ENCODE measurements around the gene PLCB1. TPM values are rescaled to one million over a fixed set of nuclear protein-coding genes. Genes with fewer than 3 reads are reported as not detected.

PLCB1 gene
- polyA plus RNA-seq, 4 donors: 39.1 to 53.5 (median 46.3) TPM

GRCh38 chr20:8726460-8726859 is 594.4 kb downstream of the PLCB1 start:
- DNase-seq (ENCODE audit: low read depth in 4 of 4, low spot score in 3 of 4): no peak

GRCh38 chr20:8735014-8735413 is 602.9 kb downstream of the PLCB1 start:
- DNase-seq (ENCODE audit: low read depth in 4 of 4, low spot score in 3 of 4): no peak

- DNase-seq (ENCODE audit: low read depth in 4 of 4, low spot score in 3 of 4): no peak
These were observed 603.6 kb downstream of the PLCB1 start for GRCh38 chr20:8735674-8736073.

GRCh38 chr20:8740265-8740664 is 608.2 kb downstream of the PLCB1 start:
- DNase-seq (ENCODE audit: low read depth in 4 of 4, low spot score in 3 of 4): no peak

GRCh38 chr20:8744228-8744844 is 612.3 kb downstream of the PLCB1 start:
- no peak for DNase-seq (ENCODE audit: low read depth in 4 of 4, low spot score in 3 of 4)

- DNase-seq (ENCODE audit: low read depth in 4 of 4, low spot score in 3 of 4): no peak
These were observed 617.0 kb downstream of the PLCB1 start for GRCh38 chr20:8749101-8749500.

GRCh38 chr20:8749986-8750385 is 617.9 kb downstream of the PLCB1 start:
- no peak for DNase-seq (ENCODE audit: low read depth in 4 of 4, low spot score in 3 of 4)

- DNase-seq (ENCODE audit: low read depth in 4 of 4, low spot score in 3 of 4): no peak
These were observed 623.5 kb downstream of the PLCB1 start for GRCh38 chr20:8755340-8756118.

GRCh38 chr20:8756410-8756809 is 624.3 kb downstream of the PLCB1 start:
- DNase-seq (ENCODE audit: low read depth in 4 of 4, low spot score in 3 of 4): no peak

GRCh38 chr20:8757146-8757545 is 625.1 kb downstream of the PLCB1 start:
- DNase-seq (ENCODE audit: low read depth in 4 of 4, low spot score in 3 of 4): no peak

GRCh38 chr20:8764344-8764962 is 632.4 kb downstream of the PLCB1 start:
- DNase-seq (ENCODE audit: low read depth in 4 of 4, low spot score in 3 of 4): no peak

- DNase-seq (ENCODE audit: low read depth in 4 of 4, low spot score in 3 of 4): no peak
These were observed 634.9 kb downstream of the PLCB1 start for GRCh38 chr20:8766868-8767390.

GRCh38 chr20:8774412-8774811 is 642.3 kb downstream of the PLCB1 start:
- no peak for DNase-seq (ENCODE audit: low read depth in 4 of 4, low spot score in 3 of 4)

GRCh38 chr20:8777911-8778310 is 645.8 kb downstream of the PLCB1 start:
- DNase-seq (ENCODE audit: low read depth in 4 of 4, low spot score in 3 of 4): no peak

- DNase-seq (ENCODE audit: low read depth in 4 of 4, low spot score in 3 of 4): no peak
These were observed 646.3 kb downstream of the PLCB1 start for GRCh38 chr20:8778387-8778786.

GRCh38 chr20:8780915-8781314 is 648.8 kb downstream of the PLCB1 start:
- DNase-seq (ENCODE audit: low read depth in 4 of 4, low spot score in 3 of 4): no peak

- DNase-seq (ENCODE audit: low read depth in 4 of 4, low spot score in 3 of 4): no peak
These were observed 650.7 kb downstream of the PLCB1 start for GRCh38 chr20:8782804-8783203.

- DNase-seq (ENCODE audit: low read depth in 4 of 4, low spot score in 3 of 4): no peak
These were observed 651.7 kb downstream of the PLCB1 start for GRCh38 chr20:8783734-8784133.

GRCh38 chr20:8786383-8786782 is 654.3 kb downstream of the PLCB1 start:
- DNase-seq (ENCODE audit: low read depth in 4 of 4, low spot score in 3 of 4): no peak

GRCh38 chr20:8787090-8787489 is 655.0 kb downstream of the PLCB1 start:
- DNase-seq (ENCODE audit: low read depth in 4 of 4, low spot score in 3 of 4): no peak

- no peak for DNase-seq (ENCODE audit: low read depth in 4 of 4, low spot score in 3 of 4)
These were observed 656.2 kb downstream of the PLCB1 start for GRCh38 chr20:8788275-8788674.

- no peak for DNase-seq (ENCODE audit: low read depth in 4 of 4, low spot score in 3 of 4)
These were observed 656.8 kb downstream of the PLCB1 start for GRCh38 chr20:8788831-8789230.
